ENCODE measurements around the gene CDH19. TPM values are rescaled to one million over a fixed set of nuclear protein-coding genes. Genes with fewer than 3 reads are reported as not detected.

The CDH19 gene
- polyA plus RNA-seq, 1 donor (not counting 4 experiments of a cell fraction or from before 2014, with no cell fraction given): not detected

GRCh38 chr18:66513996-66514395 is 89.9 kb downstream of the CDH19 start:
- H3K27ac ChIP-seq (ENCODE audit: control insufficient read depth, insufficient read depth, low read length): no peak overlapping the region
- H3K36me3 ChIP-seq (ENCODE audit: control insufficient read depth in 2 of 2, extremely low read depth in 1 of 2, insufficient read depth in 2 of 2, low read length in 2 of 2): no peaks in the 10 kb centered on the region
- peaks cover 26% of the 10 kb centered on the region for H3K4me1 ChIP-seq (ENCODE audit: control insufficient read depth, extremely low read depth, insufficient read depth, low read length)
- H3K9me3 ChIP-seq (ENCODE audit: control insufficient read depth, low read depth, low read length): no peaks in the 10 kb centered on the region
- H2AFZ ChIP-seq (ENCODE audit: control insufficient read depth, low read length): peak overlapping the region; percentile 22
- DNase-seq (ENCODE audit: low read depth, low spot score) (no peak), FAIRE-seq (no peak)
- H3K9ac ChIP-seq (ENCODE audit: control insufficient read depth, extremely low read depth, insufficient read depth, low read length): no peak overlapping the region
- no peaks in the 10 kb centered on the region for H4K20me1 ChIP-seq (ENCODE audit: control insufficient read depth, extremely low read depth, insufficient read depth, low read length)
- H3K4me3 ChIP-seq (ENCODE audit: control insufficient read depth in 2 of 3, extremely low read depth in 1 of 3, insufficient read depth in 2 of 3, low read depth in 1 of 3, low read length in 3 of 3): no peak overlapping the region
- TF ChIP-seq EZH2 (IDR thresholded peaks at IDR 0.05; ENCODE audit: low read length) (no peak), CTCF (optimal IDR thresholded peaks at IDR 0.05 in 1 of 3, IDR thresholded peaks at IDR 0.05 in 1 of 3, conservative IDR thresholded peaks at IDR 0.05 in 1 of 3; ENCODE audit: extremely low read depth in 1 of 3, insufficient read depth in 2 of 3, low read length in 3 of 3) (no peak)
- dilution Hi-C loops (cut with MboI; ENCODE audit: extremely low pct_ligation_motif_present, low sequenced_read_pairs): no loop called here
- no peak overlapping the region for H3K4me2 ChIP-seq (ENCODE audit: control insufficient read depth, extremely low read depth, insufficient read depth, low read depth, low read length)
- no peaks in the 10 kb centered on the region for H3K27me3 ChIP-seq (ENCODE audit: control insufficient read depth, extremely low read depth, insufficient read depth, low read length)
- H3K9me1 ChIP-seq (ENCODE audit: control insufficient read depth, extremely low read depth, insufficient read depth, low read length): no peaks in the 10 kb centered on the region
- no peaks in the 10 kb centered on the region for H3K79me2 ChIP-seq (ENCODE audit: control insufficient read depth, insufficient read depth, low read length)

- peak overlapping the region; percentile 25 for H3K27ac ChIP-seq (ENCODE audit: control insufficient read depth, insufficient read depth, low read length)
- no peak overlapping the region for H3K4me3 ChIP-seq (ENCODE audit: control insufficient read depth in 2 of 3, extremely low read depth in 1 of 3, insufficient read depth in 2 of 3, low read depth in 1 of 3, low read length in 3 of 3)
- H2AFZ ChIP-seq (ENCODE audit: control insufficient read depth, low read length): no peak overlapping the region
- no peak for FAIRE-seq
- no peak for DNase-seq (ENCODE audit: low read depth, low spot score)
- H3K9me1 ChIP-seq (ENCODE audit: control insufficient read depth, extremely low read depth, insufficient read depth, low read length): no peaks in the 10 kb centered on the region
- peaks cover 26% of the 10 kb centered on the region for H3K4me1 ChIP-seq (ENCODE audit: control insufficient read depth, extremely low read depth, insufficient read depth, low read length)
- dilution Hi-C loops (cut with MboI; ENCODE audit: extremely low pct_ligation_motif_present, low sequenced_read_pairs): no loop called here
- H3K4me2 ChIP-seq (ENCODE audit: control insufficient read depth, extremely low read depth, insufficient read depth, low read depth, low read length): peak overlapping the region; percentile 6
- H3K27me3 ChIP-seq (ENCODE audit: control insufficient read depth, extremely low read depth, insufficient read depth, low read length): no peaks in the 10 kb centered on the region
- TF ChIP-seq EZH2 (IDR thresholded peaks at IDR 0.05; ENCODE audit: low read length): no peak
- no peak for TF ChIP-seq CTCF (optimal IDR thresholded peaks at IDR 0.05 in 1 of 3, IDR thresholded peaks at IDR 0.05 in 1 of 3, conservative IDR thresholded peaks at IDR 0.05 in 1 of 3; ENCODE audit: extremely low read depth in 1 of 3, insufficient read depth in 2 of 3, low read length in 3 of 3)
- H3K36me3 ChIP-seq (ENCODE audit: control insufficient read depth in 2 of 2, extremely low read depth in 1 of 2, insufficient read depth in 2 of 2, low read length in 2 of 2): no peaks in the 10 kb centered on the region
- no peaks in the 10 kb centered on the region for H3K9me3 ChIP-seq (ENCODE audit: control insufficient read depth, low read depth, low read length)
- no peak overlapping the region for H3K9ac ChIP-seq (ENCODE audit: control insufficient read depth, extremely low read depth, insufficient read depth, low read length)
- no peaks in the 10 kb centered on the region for H3K79me2 ChIP-seq (ENCODE audit: control insufficient read depth, insufficient read depth, low read length)
- H4K20me1 ChIP-seq (ENCODE audit: control insufficient read depth, extremely low read depth, insufficient read depth, low read length): no peaks in the 10 kb centered on the region
Measured at GRCh38 chr18:66511792-66512191, 92.1 kb downstream of the CDH19 start.

Data from keratinocyte (primary cell).